ENCODE measurements around the gene KIF21A.
"Not testable (repeated sequence)": the region's sequence is repeated elsewhere in the genome, so short reads cannot be mapped to it uniquely, and the experiment has no call there.

Gene KIF21A

GRCh38 chr12:39300799-39301198 is 142.1 kb downstream of the KIF21A start:
- Mint-ChIP-seq H3K9me3 (peaks cover 7% of the 10 kb centered on the region), H3K36me3 (peaks cover 31% of the 10 kb centered on the region), H3K27ac (no peak overlapping the region), H3K4me3 (no peak overlapping the region), H3K27me3 (no peaks in the 10 kb centered on the region), H3K4me1 (no peaks in the 10 kb centered on the region)

GRCh38 chr12:39297891-39298290 is 145.0 kb downstream of the KIF21A start:
- Mint-ChIP-seq H3K4me1 (no peaks in the 10 kb centered on the region), H3K27me3 (no peaks in the 10 kb centered on the region), H3K36me3 (peaks cover 23% of the 10 kb centered on the region), H3K4me3 (no peak overlapping the region), H3K27ac (no peak overlapping the region), H3K9me3 (peaks cover 7% of the 10 kb centered on the region)

GRCh38 chr12:39296496-39296895 is 146.4 kb downstream of the KIF21A start:
- Mint-ChIP-seq H3K9me3 (peaks cover 7% of the 10 kb centered on the region), H3K27ac (no peak overlapping the region), H3K36me3 (peaks cover 18% of the 10 kb centered on the region)

GRCh38 chr12:39295593-39295992 is 147.3 kb downstream of the KIF21A start:
- H3K9me3 Mint-ChIP-seq, H3K27ac Mint-ChIP-seq, H3K4me3 Mint-ChIP-seq, H3K27me3 Mint-ChIP-seq, H3K4me1 Mint-ChIP-seq: not testable (repeated sequence)
- peaks cover 16% of the 10 kb centered on the region for H3K36me3 Mint-ChIP-seq

More at GRCh38 chr12:39296496-39296895, 146.4 kb downstream of the KIF21A start:
- no peak overlapping the region for H3K4me3 Mint-ChIP-seq
- H3K4me1 Mint-ChIP-seq = no peaks in the 10 kb centered on the region
- H3K27me3 Mint-ChIP-seq = no peaks in the 10 kb centered on the region

- Mint-ChIP-seq H3K36me3 (peaks cover 16% of the 10 kb centered on the region), H3K27ac (peak overlapping the region; percentile 30), H3K27me3 (no peaks in the 10 kb centered on the region), H3K4me3 (no peak overlapping the region), H3K9me3 (peaks cover 7% of the 10 kb centered on the region), H3K4me1 (no peaks in the 10 kb centered on the region)
These were observed 148.2 kb downstream of the KIF21A start for GRCh38 chr12:39294715-39295114.

GRCh38 chr12:39292125-39292630 is 150.7 kb downstream of the KIF21A start:
- Mint-ChIP-seq H3K4me3 (no peak overlapping the region), H3K27me3 (no peaks in the 10 kb centered on the region), H3K27ac (no peak overlapping the region), H3K36me3 (peaks cover 8% of the 10 kb centered on the region), H3K9me3 (no peaks in the 10 kb centered on the region), H3K4me1 (no peaks in the 10 kb centered on the region)

- Mint-ChIP-seq H3K36me3 (no peaks in the 10 kb centered on the region), H3K4me3 (no peak overlapping the region), H3K9me3 (no peaks in the 10 kb centered on the region)
These were observed 155.1 kb downstream of the KIF21A start for GRCh38 chr12:39287817-39288216.

GRCh38 chr12:39287409-39287808 is 155.5 kb downstream of the KIF21A start:
- no peaks in the 10 kb centered on the region for H3K9me3 Mint-ChIP-seq
- no peaks in the 10 kb centered on the region for H3K4me1 Mint-ChIP-seq
- H3K4me3 Mint-ChIP-seq = no peak overlapping the region
- no peaks in the 10 kb centered on the region for H3K36me3 Mint-ChIP-seq
- no peak overlapping the region for H3K27ac Mint-ChIP-seq
- H3K27me3 Mint-ChIP-seq = peaks cover 7% of the 10 kb centered on the region

More at GRCh38 chr12:39287817-39288216, 155.1 kb downstream of the KIF21A start:
- Mint-ChIP-seq H3K27me3 (peaks cover 7% of the 10 kb centered on the region), H3K4me1 (no peaks in the 10 kb centered on the region), H3K27ac (no peak overlapping the region)

- Mint-ChIP-seq H3K9me3 (no peaks in the 10 kb centered on the region), H3K4me3 (no peak overlapping the region), H3K27me3 (peaks cover 19% of the 10 kb centered on the region), H3K27ac (no peak overlapping the region), H3K4me1 (no peaks in the 10 kb centered on the region), H3K36me3 (no peaks in the 10 kb centered on the region)
These were observed 164.5 kb downstream of the KIF21A start for GRCh38 chr12:39278426-39278825.

GRCh38 chr12:39277416-39277815 is 165.5 kb downstream of the KIF21A start:
- Mint-ChIP-seq H3K27ac (no peak overlapping the region), H3K9me3 (no peaks in the 10 kb centered on the region), H3K4me3 (no peak overlapping the region), H3K27me3 (peaks cover 22% of the 10 kb centered on the region), H3K36me3 (no peaks in the 10 kb centered on the region), H3K4me1 (peaks cover 5% of the 10 kb centered on the region)

- Mint-ChIP-seq H3K36me3 (no peaks in the 10 kb centered on the region), H3K4me1 (peaks cover 5% of the 10 kb centered on the region), H3K9me3 (no peaks in the 10 kb centered on the region), H3K4me3 (no peak overlapping the region), H3K27me3 (peaks cover 22% of the 10 kb centered on the region), H3K27ac (no peak overlapping the region)
These were observed 167.1 kb downstream of the KIF21A start for GRCh38 chr12:39275846-39276245.

- H3K4me1 Mint-ChIP-seq = peaks cover 5% of the 10 kb centered on the region
- H3K27me3 Mint-ChIP-seq = peaks cover 16% of the 10 kb centered on the region
- no peak overlapping the region for H3K27ac Mint-ChIP-seq
- H3K4me3 Mint-ChIP-seq = no peak overlapping the region
- no peaks in the 10 kb centered on the region for H3K9me3 Mint-ChIP-seq
- no peaks in the 10 kb centered on the region for H3K36me3 Mint-ChIP-seq
These were observed 169.9 kb downstream of the KIF21A start for GRCh38 chr12:39272871-39273655.

GRCh38 chr12:39269492-39269891 is 173.4 kb downstream of the KIF21A start:
- Mint-ChIP-seq H3K4me3 (no peak overlapping the region), H3K4me1 (peaks cover 5% of the 10 kb centered on the region), H3K27me3 (peaks cover 10% of the 10 kb centered on the region), H3K9me3 (no peaks in the 10 kb centered on the region), H3K27ac (no peak overlapping the region), H3K36me3 (no peaks in the 10 kb centered on the region)

GRCh38 chr12:39267886-39268285 is 175.0 kb downstream of the KIF21A start:
- Mint-ChIP-seq H3K9me3 (peaks cover under 1% of the 10 kb centered on the region), H3K27ac (no peak overlapping the region), H3K27me3 (peaks cover under 1% of the 10 kb centered on the region), H3K36me3 (no peaks in the 10 kb centered on the region), H3K4me3 (no peak overlapping the region), H3K4me1 (no peaks in the 10 kb centered on the region)

GRCh38 chr12:39252628-39253027 is 190.3 kb downstream of the KIF21A start:
- peaks cover 10% of the 10 kb centered on the region for H3K27me3 Mint-ChIP-seq
- peaks cover 8% of the 10 kb centered on the region for H3K9me3 Mint-ChIP-seq
- H3K4me1 Mint-ChIP-seq = no peaks in the 10 kb centered on the region
- no peaks in the 10 kb centered on the region for H3K36me3 Mint-ChIP-seq
- H3K4me3 Mint-ChIP-seq = no peak overlapping the region
- H3K27ac Mint-ChIP-seq = no peak overlapping the region
